Measurements from ENCODE around the gene NOD1. TPM values are rescaled to one million over a fixed set of nuclear protein-coding genes. Genes with fewer than 3 reads are reported as not detected.

The NOD1 gene, protein sequence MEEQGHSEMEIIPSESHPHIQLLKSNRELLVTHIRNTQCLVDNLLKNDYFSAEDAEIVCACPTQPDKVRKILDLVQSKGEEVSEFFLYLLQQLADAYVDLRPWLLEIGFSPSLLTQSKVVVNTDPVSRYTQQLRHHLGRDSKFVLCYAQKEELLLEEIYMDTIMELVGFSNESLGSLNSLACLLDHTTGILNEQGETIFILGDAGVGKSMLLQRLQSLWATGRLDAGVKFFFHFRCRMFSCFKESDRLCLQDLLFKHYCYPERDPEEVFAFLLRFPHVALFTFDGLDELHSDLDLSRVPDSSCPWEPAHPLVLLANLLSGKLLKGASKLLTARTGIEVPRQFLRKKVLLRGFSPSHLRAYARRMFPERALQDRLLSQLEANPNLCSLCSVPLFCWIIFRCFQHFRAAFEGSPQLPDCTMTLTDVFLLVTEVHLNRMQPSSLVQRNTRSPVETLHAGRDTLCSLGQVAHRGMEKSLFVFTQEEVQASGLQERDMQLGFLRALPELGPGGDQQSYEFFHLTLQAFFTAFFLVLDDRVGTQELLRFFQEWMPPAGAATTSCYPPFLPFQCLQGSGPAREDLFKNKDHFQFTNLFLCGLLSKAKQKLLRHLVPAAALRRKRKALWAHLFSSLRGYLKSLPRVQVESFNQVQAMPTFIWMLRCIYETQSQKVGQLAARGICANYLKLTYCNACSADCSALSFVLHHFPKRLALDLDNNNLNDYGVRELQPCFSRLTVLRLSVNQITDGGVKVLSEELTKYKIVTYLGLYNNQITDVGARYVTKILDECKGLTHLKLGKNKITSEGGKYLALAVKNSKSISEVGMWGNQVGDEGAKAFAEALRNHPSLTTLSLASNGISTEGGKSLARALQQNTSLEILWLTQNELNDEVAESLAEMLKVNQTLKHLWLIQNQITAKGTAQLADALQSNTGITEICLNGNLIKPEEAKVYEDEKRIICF
- total RNA-seq (2022; extraction: Qiagen RNA extraction) = 5.4 to 7.3 TPM (median 6.5 TPM) in 5 replicates

DNA sequence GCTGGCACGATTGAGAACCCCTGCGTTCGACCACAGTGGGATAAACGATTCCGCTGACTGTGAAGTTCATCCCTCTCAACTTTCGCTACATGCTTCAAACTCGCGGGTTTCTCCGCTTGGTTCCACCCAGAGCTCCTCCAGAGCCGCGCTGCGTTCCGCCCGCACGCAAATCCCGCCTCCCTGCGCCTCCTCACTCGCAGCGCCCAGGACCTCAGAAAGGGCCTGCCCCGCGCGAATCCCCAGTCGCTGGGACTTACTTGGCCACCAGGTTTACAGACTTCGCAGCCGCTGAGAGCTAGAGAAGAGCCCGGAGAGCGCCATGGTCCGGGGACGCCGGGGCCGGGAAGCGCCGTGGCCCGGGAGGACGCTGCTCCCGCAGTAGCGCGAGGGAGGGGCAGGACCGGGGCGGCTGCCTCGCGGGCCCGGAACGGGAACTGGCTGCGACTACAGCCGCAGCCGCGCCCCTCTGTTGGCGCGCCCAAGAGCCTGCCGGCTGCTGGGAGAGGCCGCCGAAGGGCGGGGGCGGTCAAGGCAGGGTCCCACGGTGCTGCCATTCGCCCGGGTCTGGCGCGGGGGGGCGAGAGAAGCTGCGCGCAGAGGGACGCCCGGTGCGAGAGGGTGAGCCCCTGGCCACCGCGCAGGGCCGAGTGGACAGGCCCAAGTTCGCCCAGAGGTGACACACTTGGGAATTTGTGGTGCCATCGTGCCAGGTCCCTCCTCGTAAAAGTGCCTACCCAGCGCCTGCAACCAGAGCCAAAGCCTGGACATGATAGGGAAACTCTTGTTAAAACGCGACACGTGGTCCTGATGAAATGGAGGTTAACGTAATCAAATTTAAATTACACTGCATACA, at the start of gene NOD1:
Gene NOD1, minus strand, starts transcription at position 436 of the 853 bp plus-strand sequence. CDS start 21,863 bp downstream, outside the sequence.

DNA sequence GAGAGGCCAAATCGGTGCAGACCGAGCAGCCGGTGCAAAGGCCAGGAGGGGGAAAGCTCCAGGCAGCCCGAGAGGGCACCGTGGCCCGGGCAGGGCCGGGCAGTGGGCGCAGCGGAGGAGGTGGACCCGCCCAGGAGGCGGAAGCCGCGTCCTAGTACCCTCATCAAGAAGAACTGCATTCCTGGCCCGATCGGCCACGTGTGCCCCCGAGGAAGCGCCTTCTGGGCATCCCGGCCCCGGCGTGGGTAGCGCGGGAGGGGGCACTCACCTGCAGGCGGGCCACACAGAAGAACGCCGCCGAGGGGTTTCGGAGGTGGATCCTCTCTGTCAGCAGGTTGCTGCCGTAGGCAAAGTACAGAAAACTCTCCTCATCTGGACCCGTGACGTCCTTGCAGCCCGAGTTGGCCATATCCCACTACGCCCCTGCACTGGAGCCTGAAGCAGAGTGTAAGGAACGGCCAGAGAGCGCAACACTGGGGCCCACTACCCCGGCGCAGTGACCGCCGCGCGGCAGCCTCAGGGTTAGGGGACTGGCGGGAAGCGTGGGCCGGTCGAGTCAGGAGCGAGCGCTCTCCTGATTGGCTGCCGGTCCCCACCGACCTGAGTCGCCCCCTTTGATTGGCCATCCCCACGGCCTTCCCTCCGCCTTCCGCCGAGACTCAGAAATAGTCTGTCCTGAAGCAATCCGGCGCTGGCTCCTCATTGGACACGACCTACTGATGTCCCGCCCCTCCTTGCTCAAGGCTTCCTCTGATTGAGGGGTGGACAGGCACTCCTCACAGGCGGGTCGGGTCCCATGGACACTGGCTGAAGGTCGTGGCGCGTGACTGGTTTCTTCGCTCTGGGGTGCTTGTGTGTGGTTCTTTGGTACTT, 26.0 kb upstream of the NOD1 start, which contains the start of gene GGCT:
Gene GGCT, minus strand, starts transcription at position 529 of the 873 bp plus-strand sequence. Its CDS starts 120 bp downstream, at position 409.

Other genes with a start within 250 kb of the NOD1 start
- 4.4 to 6.2 TPM (median 5.8 TPM) in 5 replicates for gene ZNRF2, start 194.2 kb downstream of the NOD1 start, total RNA-seq (2022; extraction: Qiagen RNA extraction)
- 64.8 to 78.8 TPM (median 70.1 TPM) in 5 replicates for gene GGCT, start 26.0 kb upstream of the NOD1 start, total RNA-seq (2022; extraction: Qiagen RNA extraction)
- gene GARS1, start 116.1 kb upstream of the NOD1 start, total RNA-seq (2022; extraction: Qiagen RNA extraction) = 126 to 171 TPM (median 136 TPM) in 5 replicates
- gene CRHR2, start 203.7 kb upstream of the NOD1 start, total RNA-seq (2022; extraction: Qiagen RNA extraction) = 0.02 to 0.08 TPM in 2 of 5 replicates, not detected in the others